LNCaP clone FGC (cell line): ENCODE data around the gene CCR2.

Experiments used
- DNase-seq: peaks from one replicate; pipeline ENCODE4 v3.0.0-alpha.2; 2011; ENCODE audit warnings: low read depth
- H3K4me3 ChIP-seq: 2 replicates; pipeline ENCODE4 v1.5.1; 2011; ENCODE audit warnings: mild to moderate bottlenecking, low read depth, low read length, control low read depth
- CTCF ChIP-seq: IDR thresholded peaks from 2 replicates; pipeline ENCODE4 v1.5.1; 2012; ENCODE audit warnings: mild to moderate bottlenecking; ENCODE audit not compliant: control insufficient read depth, insufficient read depth; ENCODE audit errors: extremely low read depth

The CCR2 gene

GRCh38 chr3:46353647-46354410 lies at the start of gene CCR2:
TSS of gene CCR2 (plus strand) at chr3:46354111. CDS start at chr3:46357528, 3,417 bp downstream.
- no peak for TF ChIP-seq CTCF
- no peak for DNase-seq

GRCh38 chr3:46304739-46305138 lies 49.2 kb upstream of the CCR2 start:
- no peak overlapping the region for H3K4me3 ChIP-seq
- no peak for TF ChIP-seq CTCF
- DNase-seq, result no peak

More at GRCh38 chr3:46353647-46354410, at the start of gene CCR2:
- no peak within 1 kb of the TSS for H3K4me3 ChIP-seq

GRCh38 chr3:46312991-46313390 lies 40.9 kb upstream of the CCR2 start:
- no peak overlapping the region for H3K4me3 ChIP-seq
- no peak for TF ChIP-seq CTCF
- no peak for DNase-seq

GRCh38 chr3:46314517-46314916 lies 39.4 kb upstream of the CCR2 start:
- TF ChIP-seq CTCF, result no peak
- no peak for DNase-seq

GRCh38 chr3:46316206-46316605 lies 37.7 kb upstream of the CCR2 start:
- H3K4me3 ChIP-seq, result no peak overlapping the region
- no peak for DNase-seq
- TF ChIP-seq CTCF, result no peak

More at GRCh38 chr3:46314517-46314916, 39.4 kb upstream of the CCR2 start:
- H3K4me3 ChIP-seq, result no peak overlapping the region

GRCh38 chr3:46318207-46318927 lies 35.5 kb upstream of the CCR2 start:
- no peak for TF ChIP-seq CTCF
- no peak overlapping the region for H3K4me3 ChIP-seq
- no peak for DNase-seq
